Colonic mucosa (tissue), 4 donors: ENCODE results near the gene FKBP11. TPM values are rescaled to one million over a fixed set of nuclear protein-coding genes. Genes with fewer than 3 reads are reported as not detected.

Experiments used
- DNase-seq: peaks from one replicate; pipeline ENCODE4 v3.0.0-alpha.2; 2020
- H3K27ac ChIP-seq: fragments of 200-600 bp; one replicate; pipeline ENCODE4 v1.8.0; 2021
- H3K27me3 ChIP-seq: fragments of 200-600 bp; one replicate; pipeline ENCODE4 v1.8.0; 2021
- H3K36me3 ChIP-seq: fragments of 200-600 bp; one replicate; pipeline ENCODE4 v1.8.0; 2021
- H3K4me1 ChIP-seq: fragments of 200-600 bp; one replicate; pipeline ENCODE4 v1.8.0; 2021; ENCODE audit warnings: mild to moderate bottlenecking
- H3K4me3 ChIP-seq: fragments of 200-600 bp; one replicate; pipeline ENCODE4 v1.8.0; 2021
- H3K9ac ChIP-seq, 2 donors: one replicate each; pipeline ENCODE4 v1.7.0; 2013; ENCODE audit warnings: control low read depth in 2 of 2, low read depth in 2 of 2, low read length in 2 of 2
- H3K9me3 ChIP-seq: fragments of 200-600 bp; one replicate; pipeline ENCODE4 v1.8.0; 2021
- CTCF ChIP-seq: fragments of 200-600 bp; IDR thresholded peaks from one replicate; pipeline ENCODE4 v1.8.0; 2022; ENCODE audit warnings: antibody characterized with exemption, mild to moderate bottlenecking
- intact Hi-C: fragments of 100-400 bp; cut with DNase I; formaldehyde crosslinking; loops from one replicate; pipeline ENCODE4 v1.14.1; 2022
- total RNA-seq, 2 donors: library from RNA; stranded (reverse); fragmentation: NEBNext Ultra II Directional in 1 of 2; extraction: Animal tissue kit (Norgen Biotek cat#: 25700) in 1 of 2; gene quantifications; one replicate each; pipeline ENCODE4 v1.2.1, GENCODE V29; 2021
- donor health status: healthy.
- donor health status: DM: no; HTN: no; CAD: no.
- donor health status: DM: no; HTN: no; CAD: no.

The FKBP11 gene
- total RNA-seq, 2 donors from 2014 or later = 33.7 to 47.4 TPM

GRCh38 chr12:48889679-48890078 lies 35.6 kb downstream of the FKBP11 start:
- intact Hi-C loops = loop anchor here (1.0 kb wide), 1 partner anchor 35 kb away; no protein-coding TSS in a partner anchor
- H3K27ac ChIP-seq = no peak overlapping the region
- no peaks in the 10 kb centered on the region for H3K9me3 ChIP-seq
- DNase-seq = no peak
- H3K4me1 ChIP-seq = no peaks in the 10 kb centered on the region
- H3K36me3 ChIP-seq = no peaks in the 10 kb centered on the region
- H3K27me3 ChIP-seq = peaks cover 9% of the 10 kb centered on the region
- no peak overlapping the region for H3K4me3 ChIP-seq
- H3K9ac ChIP-seq = no peak overlapping the region
- no peak for TF ChIP-seq CTCF

- Histone ChIP-seq H3K4me1 (no peaks in the 10 kb centered on the region), H3K4me3 (no peak overlapping the region), H3K9me3 (no peaks in the 10 kb centered on the region), H3K27ac (no peak overlapping the region), H3K36me3 (no peaks in the 10 kb centered on the region), H3K27me3 (no peaks in the 10 kb centered on the region), H3K9ac (peak overlapping the region in 1 of 2 donors; percentile 19)
- intact Hi-C loops = no loop called here
- TF ChIP-seq CTCF = no peak
- DNase-seq = peak; percentile 37
These were observed 41.8 kb downstream of the FKBP11 start for GRCh38 chr12:48883305-48884161.

DNA sequence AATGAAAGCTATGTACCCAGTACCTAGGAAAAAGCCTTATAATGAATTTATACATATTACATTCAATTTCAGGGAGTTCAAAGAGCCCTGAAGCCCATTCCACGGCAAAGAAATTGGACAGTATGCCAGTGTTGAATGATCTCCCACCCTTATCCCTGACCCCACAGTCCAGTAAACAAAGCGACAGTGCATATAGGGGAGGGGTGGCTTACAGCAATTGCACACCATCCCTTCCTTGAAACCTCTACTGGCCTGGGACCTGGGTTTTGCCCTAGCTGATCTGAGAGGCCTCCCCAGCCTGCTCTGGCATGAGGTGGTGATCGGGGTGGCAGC lies 42.4 kb downstream of the FKBP11 start:
- H3K9me3 ChIP-seq = no peaks in the 10 kb centered on the region
- no peak overlapping the region for H3K4me3 ChIP-seq
- no peaks in the 10 kb centered on the region for H3K36me3 ChIP-seq
- no peak for TF ChIP-seq CTCF
- intact Hi-C loops = no loop called here
- H3K27ac ChIP-seq = no peak overlapping the region
- no peaks in the 10 kb centered on the region for H3K4me1 ChIP-seq
- no peaks in the 10 kb centered on the region for H3K27me3 ChIP-seq
- H3K9ac ChIP-seq = no peak overlapping the region
- no peak for DNase-seq

GRCh38 chr12:48882315-48882687 lies 43.0 kb downstream of the FKBP11 start:
- Histone ChIP-seq H3K27me3 (no peaks in the 10 kb centered on the region), H3K27ac (no peak overlapping the region), H3K9ac (no peak overlapping the region), H3K4me3 (no peak overlapping the region), H3K4me1 (no peaks in the 10 kb centered on the region), H3K9me3 (no peaks in the 10 kb centered on the region), H3K36me3 (no peaks in the 10 kb centered on the region)
- intact Hi-C loops = no loop called here
- no peak for DNase-seq
- no peak for TF ChIP-seq CTCF

DNA sequence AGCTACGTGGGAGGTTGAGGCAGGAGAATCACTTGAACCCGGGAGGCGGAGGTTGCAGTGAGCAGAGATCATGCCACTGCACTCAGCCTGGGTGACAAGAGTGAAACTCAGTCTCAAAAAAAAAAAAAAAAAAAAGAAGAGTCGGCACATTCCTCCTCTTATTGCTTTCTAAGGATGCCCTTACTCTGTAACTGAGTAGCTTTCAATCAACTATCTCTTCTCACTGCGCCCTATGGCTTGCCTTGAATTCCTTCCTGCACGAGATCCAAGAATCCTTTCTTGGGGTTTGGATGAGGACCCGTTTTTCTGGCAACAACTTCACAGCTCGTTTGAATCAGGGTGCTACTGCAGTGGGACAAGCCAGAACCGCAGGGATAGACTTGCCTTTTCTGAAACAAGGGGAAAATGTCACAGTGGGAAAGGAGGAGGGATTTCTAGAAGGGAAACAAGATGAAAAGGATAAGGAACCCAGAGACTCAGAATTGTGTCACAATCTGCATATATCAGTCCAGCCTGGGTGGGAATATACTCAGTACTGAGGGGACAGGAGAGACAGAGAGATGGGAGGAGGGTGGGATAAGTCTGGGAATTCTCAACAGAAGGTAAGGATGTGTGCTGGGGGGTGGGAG lies 43.5 kb downstream of the FKBP11 start:
- Histone ChIP-seq H3K9me3 (no peaks in the 10 kb centered on the region), H3K4me1 (no peaks in the 10 kb centered on the region), H3K4me3 (no peak overlapping the region), H3K27me3 (no peaks in the 10 kb centered on the region), H3K27ac (no peak overlapping the region), H3K36me3 (no peaks in the 10 kb centered on the region), H3K9ac (no peak overlapping the region)
- intact Hi-C loops = no loop called here
- TF ChIP-seq CTCF = no peak
- no peak for DNase-seq
